ENCODE data around the gene OR10G2. TPM values are rescaled to one million over a fixed set of nuclear protein-coding genes. Genes with fewer than 3 reads are reported as not detected.
"Not testable (repeated sequence)": the region's sequence is repeated elsewhere in the genome, so short reads cannot be mapped to it uniquely, and the experiment has no call there.

Gene OR10G2, protein sequence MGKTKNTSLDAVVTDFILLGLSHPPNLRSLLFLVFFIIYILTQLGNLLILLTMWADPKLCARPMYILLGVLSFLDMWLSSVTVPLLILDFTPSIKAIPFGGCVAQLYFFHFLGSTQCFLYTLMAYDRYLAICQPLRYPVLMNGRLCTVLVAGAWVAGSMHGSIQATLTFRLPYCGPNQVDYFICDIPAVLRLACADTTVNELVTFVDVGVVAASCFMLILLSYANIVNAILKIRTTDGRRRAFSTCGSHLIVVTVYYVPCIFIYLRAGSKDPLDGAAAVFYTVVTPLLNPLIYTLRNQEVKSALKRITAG
- total RNA-seq = not detected
- long read RNA-seq = 0 reads

DNA sequence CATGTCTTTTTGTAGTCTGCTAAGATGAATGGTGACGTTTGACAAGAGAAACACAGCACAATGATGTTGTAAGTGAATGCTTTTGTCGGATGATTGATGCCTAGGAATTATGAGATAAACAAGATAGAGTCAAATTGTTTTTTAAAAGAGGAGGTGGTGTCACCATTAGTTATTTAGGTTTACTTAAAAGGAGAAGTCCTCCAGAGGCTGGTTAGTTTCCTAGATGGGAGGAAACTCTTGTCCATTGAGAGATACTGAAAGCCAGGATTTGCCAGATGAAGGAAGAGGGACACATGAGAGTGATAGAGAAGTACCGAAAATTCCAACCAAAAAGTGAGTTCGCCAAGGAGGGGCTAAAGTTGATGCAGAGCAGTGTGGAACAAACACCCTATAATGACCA lies at the start of gene OR10G2:
TSS of gene OR10G2 (minus strand) at position 101 of the 400 bp plus-strand sequence. CDS start at position 3, 98 bp downstream.
- intact Hi-C loops (cut with DNase I) = no loop called here
- no peak for DNase-seq
- ATAC-seq = no peak

DNA sequence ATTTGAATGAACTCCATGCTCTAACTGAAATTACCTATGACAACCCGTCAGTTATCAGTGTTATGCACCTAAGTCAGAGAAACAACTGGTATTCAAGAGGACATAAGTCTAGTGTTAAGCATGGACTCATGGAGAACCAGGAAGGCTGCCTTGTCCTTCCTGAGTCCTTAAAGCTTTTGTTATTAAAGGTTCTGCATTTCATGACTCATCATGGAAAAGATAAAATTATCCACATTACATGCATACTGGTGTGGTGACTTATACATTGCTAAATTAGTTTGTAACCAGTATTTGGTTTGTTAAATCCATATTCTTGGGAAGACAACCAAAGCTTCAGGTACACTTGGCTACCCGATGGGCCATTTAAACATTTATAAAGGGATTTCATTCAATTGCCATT lies 45.3 kb upstream of the OR10G2 start:
- ATAC-seq (no peak), DNase-seq (no peak)
- intact Hi-C loops (cut with DNase I) = no loop called here

GRCh38 chr14:21675566-21675965 lies 40.8 kb upstream of the OR10G2 start:
- DNase-seq = no peak
- intact Hi-C loops (cut with DNase I) = no loop called here
- no peak for ATAC-seq

GRCh38 chr14:21673718-21674117 lies 39.0 kb upstream of the OR10G2 start, which contains the start of gene OR4E1:
OR4E1 (minus strand) TSS chr14:21673818; CDS start chr14:21670935, 2,883 bp downstream.
- DNase-seq = no peak
- intact Hi-C loops (cut with DNase I) = no loop called here
- ATAC-seq = no peak

DNA sequence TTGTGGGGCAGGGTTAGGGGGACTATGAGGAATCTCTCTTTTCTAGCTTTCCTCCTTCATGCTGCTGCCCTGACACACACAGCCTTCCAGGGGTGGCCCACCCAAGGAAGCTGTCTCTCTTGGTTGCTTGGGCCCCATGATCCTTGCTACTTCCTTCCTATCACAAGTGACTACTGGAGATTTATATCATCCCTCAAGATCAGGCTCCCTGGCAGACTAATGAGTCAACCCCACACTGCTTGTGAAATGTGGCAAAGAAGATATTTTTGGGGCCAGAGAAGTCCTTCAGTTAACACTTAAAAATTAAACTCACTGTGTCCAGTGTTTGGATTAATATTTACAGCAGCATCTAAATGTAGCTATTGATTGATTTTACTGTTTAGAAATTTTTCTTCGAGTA lies 37.4 kb upstream of the OR10G2 start:
- DNase-seq = no peak
- ATAC-seq = no peak
- intact Hi-C loops (cut with DNase I) = no loop called here

GRCh38 chr14:21671371-21671770 lies 36.6 kb upstream of the OR10G2 start:
- no peak for DNase-seq
- no peak for ATAC-seq
- intact Hi-C loops (cut with DNase I) = no loop called here

- intact Hi-C loops (cut with DNase I) = no loop called here
- ATAC-seq (no peak), DNase-seq (no peak)
Observed at GRCh38 chr14:21669284-21669683, 34.5 kb upstream of the OR10G2 start.

- intact Hi-C loops (cut with DNase I) = no loop called here
- ATAC-seq = no peak
- DNase-seq = no peak
Observed at GRCh38 chr14:21668377-21668776, 33.6 kb upstream of the OR10G2 start.

DNA sequence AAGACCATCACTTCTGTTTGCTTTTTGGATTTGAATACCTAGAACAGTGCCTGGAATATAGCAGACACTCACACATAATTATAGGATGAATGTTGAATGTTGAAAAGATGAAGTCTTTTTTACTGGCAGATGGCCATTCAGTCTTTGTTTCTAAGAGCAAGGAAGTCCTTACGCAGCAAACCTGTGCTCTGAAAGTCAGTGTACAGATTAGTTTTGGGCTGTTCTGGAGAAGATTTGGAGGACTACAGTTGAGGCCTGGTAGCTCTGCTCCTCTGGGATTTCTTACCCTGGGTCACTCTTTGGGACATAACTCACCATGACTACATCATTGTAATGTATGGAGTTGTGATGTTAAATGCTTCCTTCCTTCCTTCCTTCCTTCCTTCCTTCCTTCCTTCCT lies 22.2 kb upstream of the OR10G2 start:
- intact Hi-C loops (cut with DNase I) = no loop called here
- ATAC-seq (no peak), DNase-seq (no peak)

DNA sequence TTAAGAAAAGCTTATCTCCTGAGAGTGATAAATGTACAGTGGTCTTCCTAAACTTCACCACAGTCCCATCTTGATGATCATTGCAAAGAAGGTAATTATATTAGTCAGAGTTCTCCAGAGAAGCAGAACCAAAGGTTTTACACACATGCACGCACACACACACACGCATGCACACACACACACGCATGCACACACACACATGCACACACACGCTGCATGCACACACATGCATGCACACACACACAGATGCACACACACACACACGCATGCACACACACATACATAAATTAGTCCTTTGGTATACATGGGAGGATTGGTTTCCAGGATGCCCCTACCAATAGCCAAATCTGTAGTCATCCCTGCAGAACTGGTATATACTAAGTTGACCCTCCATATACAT lies 19.5 kb upstream of the OR10G2 start:
- intact Hi-C loops (cut with DNase I) = no loop called here
- DNase-seq = no peak
- no peak for ATAC-seq

- ATAC-seq (no peak), DNase-seq (no peak)
- intact Hi-C loops (cut with DNase I) = no loop called here
Observed at GRCh38 chr14:21653331-21653885, 18.7 kb upstream of the OR10G2 start, which contains the start of gene OR4E2. OR4E2 (plus strand) TSS chr14:21653835; CDS start chr14:21665083, 11,248 bp downstream.

DNA sequence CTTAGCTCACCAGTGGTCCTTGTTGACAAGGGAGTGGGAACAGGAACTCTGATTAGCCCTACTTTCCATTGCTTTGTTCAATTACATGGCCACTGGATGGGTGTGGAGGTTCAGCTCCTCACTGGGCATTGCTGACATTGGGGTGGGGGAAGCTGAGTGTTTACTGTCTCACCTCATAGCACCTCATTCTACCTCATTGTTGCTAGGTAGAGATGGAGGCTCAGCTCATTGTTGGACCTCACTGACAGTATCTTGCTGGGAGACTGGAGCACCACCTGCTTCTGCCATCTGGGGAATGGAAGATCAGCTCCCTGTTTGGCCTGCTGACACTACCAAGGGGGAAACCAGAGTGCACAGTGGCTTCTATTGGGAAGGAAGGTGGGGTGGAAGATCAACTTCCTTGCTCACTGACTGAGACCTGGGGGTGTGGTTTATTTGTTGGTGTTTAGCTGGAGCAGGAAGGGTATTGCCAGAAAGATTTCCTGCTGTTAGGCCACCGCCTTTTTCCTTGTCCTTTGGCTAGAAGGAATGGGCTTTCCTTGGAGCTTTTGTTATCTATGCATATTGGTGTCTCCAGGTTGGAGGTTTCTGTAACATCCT lies 17.6 kb upstream of the OR10G2 start:
- peak in 1 of 2 donors; percentile 27 for ATAC-seq
- no peak for DNase-seq
- intact Hi-C loops (cut with DNase I) = no loop called here

GRCh38 chr14:21647380-21647779 lies 12.6 kb upstream of the OR10G2 start:
- intact Hi-C loops (cut with DNase I) = no loop called here
- DNase-seq (no peak), ATAC-seq (no peak)

GRCh38 chr14:21643407-21643806 lies 8.7 kb upstream of the OR10G2 start:
- ATAC-seq = no peak
- no peak for DNase-seq
- intact Hi-C loops (cut with DNase I) = no loop called here

DNA sequence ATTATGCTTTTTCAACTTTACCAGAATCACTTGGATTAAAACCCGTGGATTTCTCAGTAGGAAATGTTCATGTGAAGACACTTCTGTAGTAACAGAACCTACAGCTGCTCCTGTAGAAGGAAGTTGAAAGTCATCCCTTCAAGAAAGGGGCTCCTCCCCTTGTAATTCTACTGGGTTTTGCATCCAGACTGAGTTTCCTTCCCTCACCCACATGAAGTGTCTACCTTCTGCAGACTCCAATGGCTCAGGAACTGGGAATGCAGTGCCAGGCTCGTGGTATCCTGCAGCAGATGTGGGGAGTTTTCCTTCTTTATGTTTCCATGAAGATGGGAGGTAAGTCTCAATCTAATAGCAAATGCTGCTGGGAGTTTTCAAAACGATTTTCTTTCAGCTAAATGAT lies 7.9 kb upstream of the OR10G2 start:
- no peak for ATAC-seq
- intact Hi-C loops (cut with DNase I) = no loop called here
- no peak for DNase-seq

- no peak for ATAC-seq
- intact Hi-C loops (cut with DNase I) = no loop called here
- no peak for DNase-seq
Observed at GRCh38 chr14:21631084-21631483, 3.7 kb downstream of the OR10G2 start.

- intact Hi-C loops (cut with DNase I); DNase-seq; ATAC-seq: not testable (repeated sequence)
Observed at GRCh38 chr14:21630503-21630902, 4.2 kb downstream of the OR10G2 start.

DNA sequence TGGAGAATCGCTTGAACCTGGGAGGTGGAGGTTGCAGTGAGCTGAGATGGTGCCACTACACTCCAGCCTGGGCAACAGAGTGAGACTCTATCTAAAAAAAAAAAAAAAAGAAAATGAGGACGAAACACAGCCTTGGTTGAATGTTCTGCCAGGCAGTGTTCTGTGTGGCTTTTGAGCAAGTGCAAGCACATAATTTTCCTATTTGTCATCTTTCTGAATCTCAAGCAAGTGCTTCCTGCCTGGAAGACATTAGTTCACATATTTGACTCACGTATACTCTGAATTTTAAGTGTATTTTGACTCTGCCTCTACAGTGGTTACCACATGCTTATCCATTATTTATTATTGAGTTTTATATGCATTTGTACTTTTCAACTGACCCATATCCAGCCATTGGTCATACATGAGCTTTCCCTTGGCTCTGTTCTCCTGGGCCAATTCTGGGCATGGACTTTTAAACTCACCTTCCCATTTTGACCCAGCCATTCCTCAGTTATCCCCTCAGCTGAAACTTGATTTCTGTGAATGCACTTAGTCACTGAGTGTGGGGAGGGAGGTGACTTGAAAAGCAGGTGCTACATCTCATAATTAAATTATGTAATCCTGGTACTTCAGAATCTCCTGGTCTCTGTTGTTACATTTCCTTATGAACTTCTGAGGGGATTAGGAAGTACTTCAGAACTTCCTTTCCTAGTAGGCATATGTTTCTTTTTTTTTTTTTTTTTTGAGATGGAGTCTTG lies 8.1 kb downstream of the OR10G2 start:
- intact Hi-C loops (cut with DNase I) = no loop called here
- no peak for DNase-seq
- ATAC-seq = no peak

DNA sequence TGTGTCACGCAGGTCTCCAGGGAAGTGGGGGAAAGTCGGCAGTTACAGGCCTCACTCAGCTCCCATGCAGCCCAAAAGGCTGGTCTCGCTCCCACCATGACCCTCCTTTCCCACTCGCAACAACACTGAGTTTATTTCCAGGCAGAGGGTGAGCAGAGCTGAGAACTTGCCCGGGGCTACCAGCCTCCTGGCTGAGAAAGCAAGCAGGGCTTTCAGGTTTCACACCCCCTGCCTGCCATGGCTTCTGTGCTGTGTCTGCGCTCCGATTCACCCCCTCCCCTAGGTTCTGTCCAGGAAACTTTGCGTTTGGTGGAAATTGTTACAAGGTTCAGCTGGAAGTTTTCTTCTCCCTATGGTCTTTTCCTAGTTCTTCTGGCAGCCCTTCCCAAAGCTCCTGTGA lies 17.1 kb downstream of the OR10G2 start:
- intact Hi-C loops (cut with DNase I) = no loop called here
- ATAC-seq (no peak), DNase-seq (no peak)

- DNase-seq (no peak), ATAC-seq (no peak)
- intact Hi-C loops (cut with DNase I) = no loop called here
Observed at GRCh38 chr14:21614240-21614639, 20.5 kb downstream of the OR10G2 start.
